LNCaP clone FGC (cell line): ENCODE measurements around the gene ITPKC.

Experiments used
- DNase-seq: peaks from one replicate; pipeline ENCODE4 v3.0.0-alpha.2; 2011; ENCODE audit warnings: low read depth
- H3K4me3 ChIP-seq: 2 replicates; pipeline ENCODE4 v1.5.1; 2011; ENCODE audit warnings: mild to moderate bottlenecking, low read depth, low read length, control low read depth
- TF ChIP-seq, protein P1 (sequence below): IDR thresholded peaks from 2 replicates; pipeline ENCODE4 v1.5.1; 2012; ENCODE audit warnings: mild to moderate bottlenecking; ENCODE audit not compliant: control insufficient read depth, insufficient read depth; ENCODE audit errors: extremely low read depth

The ITPKC gene

DNA sequence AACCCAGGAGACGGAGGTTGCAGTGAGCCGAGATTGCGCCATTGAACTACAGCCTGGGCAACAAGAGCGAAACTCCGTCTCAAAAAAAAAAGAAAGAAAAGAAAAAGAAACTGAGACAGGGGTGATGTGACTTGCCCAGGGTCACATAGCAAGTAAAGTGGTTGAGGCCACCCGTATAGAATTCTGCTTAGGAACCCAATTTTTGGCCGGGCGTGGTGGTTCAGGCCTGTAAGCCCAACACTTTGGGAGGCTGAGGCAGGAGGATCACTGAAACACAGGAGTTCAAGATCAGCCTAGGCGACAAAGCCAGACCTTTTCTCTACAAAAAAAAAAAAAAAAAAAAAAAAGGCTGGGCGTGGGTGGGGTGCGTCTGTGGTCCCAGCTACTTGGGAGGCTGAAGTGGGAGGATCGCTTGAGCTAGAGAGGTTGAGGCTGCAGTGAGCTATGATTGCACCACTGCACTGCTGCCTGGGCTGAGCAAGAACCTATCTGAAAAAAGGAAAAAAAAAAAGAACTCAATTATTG, 35.4 kb downstream of the ITPKC start:
- TF ChIP-seq, protein P1, sequence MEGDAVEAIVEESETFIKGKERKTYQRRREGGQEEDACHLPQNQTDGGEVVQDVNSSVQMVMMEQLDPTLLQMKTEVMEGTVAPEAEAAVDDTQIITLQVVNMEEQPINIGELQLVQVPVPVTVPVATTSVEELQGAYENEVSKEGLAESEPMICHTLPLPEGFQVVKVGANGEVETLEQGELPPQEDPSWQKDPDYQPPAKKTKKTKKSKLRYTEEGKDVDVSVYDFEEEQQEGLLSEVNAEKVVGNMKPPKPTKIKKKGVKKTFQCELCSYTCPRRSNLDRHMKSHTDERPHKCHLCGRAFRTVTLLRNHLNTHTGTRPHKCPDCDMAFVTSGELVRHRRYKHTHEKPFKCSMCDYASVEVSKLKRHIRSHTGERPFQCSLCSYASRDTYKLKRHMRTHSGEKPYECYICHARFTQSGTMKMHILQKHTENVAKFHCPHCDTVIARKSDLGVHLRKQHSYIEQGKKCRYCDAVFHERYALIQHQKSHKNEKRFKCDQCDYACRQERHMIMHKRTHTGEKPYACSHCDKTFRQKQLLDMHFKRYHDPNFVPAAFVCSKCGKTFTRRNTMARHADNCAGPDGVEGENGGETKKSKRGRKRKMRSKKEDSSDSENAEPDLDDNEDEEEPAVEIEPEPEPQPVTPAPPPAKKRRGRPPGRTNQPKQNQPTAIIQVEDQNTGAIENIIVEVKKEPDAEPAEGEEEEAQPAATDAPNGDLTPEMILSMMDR = no peak
- DNase-seq = no peak
- H3K4me3 ChIP-seq = peak overlapping the region; percentile 83

DNA sequence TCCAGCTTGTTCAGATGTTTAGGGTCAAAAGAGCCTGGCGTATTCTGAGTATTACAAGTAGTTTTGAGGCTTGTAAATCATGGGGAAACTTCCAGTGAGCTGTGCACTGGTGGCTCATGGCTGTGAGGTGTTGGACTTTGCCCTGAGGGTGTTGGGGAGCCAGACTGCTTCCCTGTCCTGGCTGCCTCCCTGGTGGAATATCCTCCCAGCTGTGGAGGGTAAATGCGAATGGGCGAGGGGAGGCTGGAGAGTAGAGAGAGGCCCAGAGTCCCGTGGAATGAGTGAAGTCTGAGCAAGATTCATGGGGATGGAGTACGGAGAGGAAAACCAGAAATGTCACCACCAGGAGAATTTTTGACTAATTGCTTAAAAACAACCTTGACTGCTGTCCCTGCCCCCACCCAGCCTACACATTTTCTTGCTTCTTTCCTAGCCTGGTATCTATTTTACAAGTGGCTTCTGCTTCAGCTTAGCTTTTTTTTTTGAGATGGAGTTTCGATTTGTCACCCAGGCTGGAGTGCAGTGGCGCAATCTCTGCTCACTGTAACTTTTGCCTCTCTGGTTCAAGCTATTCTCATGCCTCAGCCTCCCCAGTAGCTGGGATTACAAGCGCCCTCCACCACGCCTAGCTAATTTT, 37.8 kb downstream of the ITPKC start:
- no peak for DNase-seq
- TF ChIP-seq, protein P1 = no peak
- no peak overlapping the region for H3K4me3 ChIP-seq

DNA sequence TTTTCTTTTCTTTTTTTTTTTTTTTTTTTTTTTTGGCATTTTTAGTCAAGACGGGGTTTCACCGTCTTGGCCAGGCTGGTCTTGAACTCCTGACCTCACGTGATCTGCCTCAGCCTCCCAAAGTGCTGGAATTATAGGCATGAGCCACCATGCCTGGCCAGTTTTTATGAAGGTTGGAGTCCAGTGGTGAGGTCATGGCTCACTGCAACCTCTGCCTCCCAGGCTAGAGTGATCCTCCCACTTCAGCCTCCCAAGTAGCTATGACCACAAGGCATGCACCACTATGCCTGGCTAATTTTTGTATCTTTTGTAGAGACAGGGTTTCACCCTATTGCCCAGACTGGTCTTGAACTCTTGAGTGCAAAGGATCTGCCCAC, 38.3 kb downstream of the ITPKC start:
- DNase-seq = no peak
- H3K4me3 ChIP-seq = no peak overlapping the region
- TF ChIP-seq, protein P1 = no peak

DNA sequence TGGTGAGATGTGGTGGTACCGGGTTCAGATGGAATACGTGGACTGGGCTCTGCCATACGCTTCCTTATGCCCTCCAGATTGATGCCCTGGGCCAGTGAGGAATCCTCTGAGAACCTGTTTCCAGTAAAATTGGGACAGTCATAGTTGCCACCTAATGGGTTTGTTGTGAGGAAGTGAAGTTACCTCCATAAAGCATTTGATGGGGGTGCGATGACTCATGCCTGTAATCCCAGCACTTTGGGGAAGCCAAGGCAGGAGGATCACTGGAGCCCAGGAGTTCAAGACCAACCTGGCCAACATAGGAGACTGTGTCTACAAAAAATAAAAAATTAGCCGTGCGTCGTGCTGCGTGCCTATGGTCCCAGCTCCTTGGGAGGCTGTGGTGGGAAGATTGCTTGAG, 38.9 kb downstream of the ITPKC start:
- H3K4me3 ChIP-seq = no peak overlapping the region
- TF ChIP-seq, protein P1 = no peak
- DNase-seq = no peak

DNA sequence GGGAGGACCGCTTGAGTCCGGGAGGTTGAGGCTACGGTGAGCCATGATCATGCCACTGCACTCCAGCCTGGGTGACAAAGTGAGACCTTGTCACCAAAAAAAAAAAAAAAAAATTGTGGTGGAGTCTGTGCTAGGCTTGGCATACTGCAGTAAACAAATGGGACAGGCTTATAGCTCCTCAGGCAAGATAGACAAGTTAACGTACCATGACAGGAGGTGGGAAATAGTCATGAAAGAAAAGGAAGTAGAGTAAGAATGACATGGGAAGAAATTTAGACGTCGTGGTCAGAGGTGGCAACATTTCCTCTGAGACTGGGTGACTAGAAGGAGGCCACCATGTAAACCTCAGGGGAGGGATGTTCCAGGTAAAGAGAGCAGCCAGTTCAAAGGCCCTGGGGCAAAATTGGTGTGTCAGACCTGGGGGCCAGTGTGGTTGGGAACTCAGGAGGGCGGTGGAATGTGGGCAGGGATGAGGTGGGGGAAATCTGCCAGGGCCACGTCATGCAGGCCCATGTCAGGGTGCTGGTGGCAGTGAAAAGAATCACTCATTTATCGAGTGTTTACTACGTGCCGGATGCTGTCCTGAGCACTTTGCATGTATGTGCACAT, 39.7 kb downstream of the ITPKC start:
- TF ChIP-seq, protein P1 = no peak
- no peak overlapping the region for H3K4me3 ChIP-seq
- DNase-seq = no peak

DNA sequence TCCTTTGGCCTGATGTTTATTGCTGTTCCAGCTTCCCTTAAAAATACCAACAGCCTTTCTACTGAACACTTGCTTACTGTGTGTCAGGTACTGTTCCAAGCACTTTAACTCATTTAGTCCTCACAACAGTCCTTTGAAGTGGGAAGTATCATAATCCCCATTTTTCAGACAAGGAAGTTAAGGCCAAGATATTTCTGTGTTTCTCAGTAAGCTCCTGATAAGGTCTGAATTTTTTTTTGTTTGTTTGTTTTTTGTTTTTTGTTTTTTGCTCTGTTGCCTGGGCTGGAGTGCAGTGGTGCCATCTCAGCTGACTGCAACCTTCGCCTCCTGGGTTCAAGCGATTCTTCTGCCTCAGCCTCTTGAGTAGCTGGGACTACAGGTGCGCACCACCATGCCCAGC, 41.6 kb downstream of the ITPKC start:
- H3K4me3 ChIP-seq = no peak overlapping the region
- TF ChIP-seq, protein P1 = no peak
- no peak for DNase-seq

DNA sequence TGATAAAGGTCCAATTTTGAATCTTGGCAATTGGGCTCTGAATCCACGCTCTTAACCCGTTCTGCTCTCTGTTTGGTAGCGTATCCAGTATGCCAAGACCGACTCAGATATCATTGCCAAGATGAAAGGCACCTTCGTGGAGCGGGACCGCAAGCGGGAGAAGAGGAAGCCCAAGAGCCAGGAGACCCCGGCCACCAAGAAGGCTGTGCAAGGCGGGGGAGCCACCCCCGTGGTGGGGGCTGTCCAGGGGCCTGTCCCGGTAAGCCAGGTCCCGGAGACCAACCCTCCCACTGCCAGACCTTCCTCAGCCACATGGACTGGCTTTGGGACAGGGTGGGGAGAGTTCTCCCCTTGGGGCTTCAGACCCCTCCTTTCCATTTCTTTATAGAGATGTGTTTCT, 42.4 kb downstream of the ITPKC start:
- TF ChIP-seq, protein P1 = no peak
- DNase-seq = no peak

More for the DNA sequence above, 42.4 kb downstream of the ITPKC start:
- no peak overlapping the region for H3K4me3 ChIP-seq
